ENCODE results near the gene TRAF6. TPM values are rescaled to one million over a fixed set of nuclear protein-coding genes. Genes with fewer than 3 reads are reported as not detected.

TRAF6 gene
- total RNA-seq, 1 experiment from 2014 or later: 14.8 TPM

DNA sequence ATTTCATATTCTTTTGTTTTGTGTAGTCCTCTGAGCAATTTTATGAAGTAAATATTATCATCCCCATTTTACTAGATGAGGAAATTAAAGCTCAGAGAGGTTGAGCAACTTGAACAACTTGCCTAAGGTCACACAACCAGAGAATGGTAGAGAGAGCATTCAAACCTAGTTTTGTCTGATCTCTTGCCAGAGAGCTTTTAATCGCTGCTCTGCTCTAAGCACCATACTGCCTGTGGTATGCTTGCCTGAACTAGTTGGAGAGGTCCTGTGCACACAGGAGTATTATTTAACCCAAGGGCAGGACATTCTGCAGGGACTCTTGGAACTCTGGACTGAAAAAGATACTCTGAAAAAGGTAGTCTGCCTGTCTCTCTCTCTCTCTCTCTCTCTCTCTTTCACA lies 38.5 kb downstream of the TRAF6 start:
- CTCF ChIA-PET: interaction anchor here (1.3 kb wide), 1 partner anchor 21 kb away, joined by 4 read pairs; no protein-coding TSS in a partner anchor
- Mint-ChIP-seq H3K27ac (ENCODE audit: unreplicated experiment) (no peak overlapping the region), H3K9me3 (ENCODE audit: low read depth, unreplicated experiment) (no peaks in the 10 kb centered on the region), H3K4me3 (ENCODE audit: low read depth, unreplicated experiment) (no peak overlapping the region), H3K36me3 (ENCODE audit: insufficient read depth, unreplicated experiment) (peaks cover 6% of the 10 kb centered on the region), H3K4me1 (ENCODE audit: low read depth, unreplicated experiment) (peaks cover 8% of the 10 kb centered on the region), H3K27me3 (ENCODE audit: unreplicated experiment) (peaks cover 14% of the 10 kb centered on the region)
- intact Hi-C loops (cut with micrococcal nuclease; ENCODE audit: unreplicated experiment): loop anchor here (10.0 kb wide), 1 partner anchor 647 kb away; no protein-coding TSS in a partner anchor
- no peak for DNase-seq
- no peak for TF ChIP-seq CTCF (IDR thresholded peaks at IDR 0.05; ENCODE audit: unreplicated experiment)
- no TSS peak for BruUV-seq (replicated peaks)

DNA sequence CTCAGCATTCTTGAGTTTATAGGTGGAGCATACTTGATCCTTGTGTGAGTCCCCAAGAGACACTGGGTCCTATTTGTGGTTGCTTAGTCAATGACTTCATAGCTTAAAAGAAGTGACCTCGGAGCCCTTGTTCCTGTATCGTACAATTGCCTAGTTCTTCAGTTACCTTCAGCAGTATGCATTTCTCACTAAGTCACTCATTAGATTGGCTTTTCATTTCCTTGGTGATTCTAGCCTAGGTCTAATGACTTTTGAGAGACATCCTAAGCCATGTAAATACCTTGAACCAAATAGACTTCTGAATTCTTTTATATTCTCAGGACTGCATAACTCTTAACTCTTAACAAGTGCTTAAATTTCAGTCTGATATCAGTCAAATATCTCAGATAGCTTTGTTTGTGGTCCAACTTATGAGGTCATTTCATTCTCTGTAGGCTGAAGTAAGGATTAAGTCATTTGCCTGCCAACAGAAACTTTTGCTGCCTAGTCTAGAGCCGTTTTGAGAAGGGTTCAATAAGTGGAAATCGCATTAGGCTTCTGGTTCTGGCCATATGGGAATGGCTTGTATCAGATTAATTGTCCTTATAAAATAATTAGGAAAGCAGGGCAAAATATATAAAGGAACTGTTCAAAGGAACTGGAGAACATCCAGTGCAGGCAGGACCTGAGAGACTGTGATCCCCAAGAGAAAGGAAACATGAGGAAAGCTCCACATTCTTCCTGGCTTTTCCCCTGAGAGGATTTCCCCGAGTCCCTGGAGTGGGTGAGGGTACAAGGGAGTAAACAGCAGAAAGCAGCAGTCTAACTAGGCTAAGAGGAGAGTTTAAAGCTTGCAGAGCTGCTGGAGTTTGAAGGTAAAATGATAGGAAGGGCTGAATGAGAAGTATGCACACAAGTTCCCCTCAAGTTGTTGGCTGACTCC lies 39.9 kb downstream of the TRAF6 start:
- no peak overlapping the region for H3K27ac Mint-ChIP-seq (ENCODE audit: unreplicated experiment)
- H3K27me3 Mint-ChIP-seq (ENCODE audit: unreplicated experiment): peaks cover 15% of the 10 kb centered on the region
- H3K4me1 Mint-ChIP-seq (ENCODE audit: low read depth, unreplicated experiment): peaks cover 8% of the 10 kb centered on the region
- DNase-seq: no peak
- H3K36me3 Mint-ChIP-seq (ENCODE audit: insufficient read depth, unreplicated experiment): peaks cover 6% of the 10 kb centered on the region
- TF ChIP-seq CTCF (IDR thresholded peaks at IDR 0.05; ENCODE audit: unreplicated experiment): no peak
- intact Hi-C loops (cut with micrococcal nuclease; ENCODE audit: unreplicated experiment): loop anchor here (1.0 to 10.0 kb wide), 2 partner anchors 26 to 645 kb away; no protein-coding TSS in a partner anchor
- no peaks in the 10 kb centered on the region for H3K9me3 Mint-ChIP-seq (ENCODE audit: low read depth, unreplicated experiment)
- CTCF ChIA-PET: interaction anchor here (0.8 to 1.4 kb wide), 3 partner anchors 8 to 179 kb away, joined by 3 to 7 read pairs (median 4); no protein-coding TSS in a partner anchor
- no TSS peak for BruUV-seq (replicated peaks)
- no peak overlapping the region for H3K4me3 Mint-ChIP-seq (ENCODE audit: low read depth, unreplicated experiment)

- H3K4me1 Mint-ChIP-seq (ENCODE audit: low read depth, unreplicated experiment): peaks cover 8% of the 10 kb centered on the region
- no TSS peak for BruUV-seq (replicated peaks)
- no peak overlapping the region for H3K4me3 Mint-ChIP-seq (ENCODE audit: low read depth, unreplicated experiment)
- CTCF ChIA-PET: interaction anchor here (1.4 kb wide), 1 partner anchor 9 kb away, joined by 7 read pairs; no protein-coding TSS in a partner anchor
- H3K27me3 Mint-ChIP-seq (ENCODE audit: unreplicated experiment): peaks cover 15% of the 10 kb centered on the region
- no peaks in the 10 kb centered on the region for H3K9me3 Mint-ChIP-seq (ENCODE audit: low read depth, unreplicated experiment)
- TF ChIP-seq CTCF (IDR thresholded peaks at IDR 0.05; ENCODE audit: unreplicated experiment): no peak
- no peak overlapping the region for H3K27ac Mint-ChIP-seq (ENCODE audit: unreplicated experiment)
- peaks cover 6% of the 10 kb centered on the region for H3K36me3 Mint-ChIP-seq (ENCODE audit: insufficient read depth, unreplicated experiment)
- DNase-seq: no peak
- intact Hi-C loops (cut with micrococcal nuclease; ENCODE audit: unreplicated experiment): loop anchor here (1.0 kb wide), 1 partner anchor 25 kb away; no protein-coding TSS in a partner anchor
Measured at GRCh38 chr11:36469063-36469462, 41.0 kb downstream of the TRAF6 start.

- no TSS peak for BruUV-seq (replicated peaks)
- Mint-ChIP-seq H3K27ac (ENCODE audit: unreplicated experiment) (no peak overlapping the region), H3K9me3 (ENCODE audit: low read depth, unreplicated experiment) (no peaks in the 10 kb centered on the region), H3K36me3 (ENCODE audit: insufficient read depth, unreplicated experiment) (peaks cover 6% of the 10 kb centered on the region), H3K4me1 (ENCODE audit: low read depth, unreplicated experiment) (peaks cover 8% of the 10 kb centered on the region), H3K4me3 (ENCODE audit: low read depth, unreplicated experiment) (no peak overlapping the region), H3K27me3 (ENCODE audit: unreplicated experiment) (peaks cover 27% of the 10 kb centered on the region)
- no peak for TF ChIP-seq CTCF (IDR thresholded peaks at IDR 0.05; ENCODE audit: unreplicated experiment)
- DNase-seq: no peak
- intact Hi-C loops (cut with micrococcal nuclease; ENCODE audit: unreplicated experiment): no loop called here
- CTCF ChIA-PET: no interaction called here
Measured at GRCh38 chr11:36467916-36468315, 42.2 kb downstream of the TRAF6 start.

Measured in Calu3 (cell line).